Omental fat pad (tissue), 4 donors: ENCODE results near the gene SRXN1. TPM values are rescaled to one million over a fixed set of nuclear protein-coding genes. Genes with fewer than 3 reads are reported as not detected.

ENCODE experiments used
- ATAC-seq: fragments of 150-250 bp; one replicate; pipeline ENCODE4 v1.9.1; 2016; ENCODE audit warnings: mild to moderate bottlenecking, moderate library complexity; ENCODE audit not compliant: low FRiP score
- DNase-seq: peaks from one replicate; pipeline ENCODE4 v3.0.0-alpha.2; 2019; ENCODE audit warnings: low spot score
- CTCF ChIP-seq, 3 donors: fragments of 450-650 bp; IDR thresholded peaks; one replicate each; pipeline ENCODE4 v1.5.1; 2016 to 2017; ENCODE audit warnings: antibody characterized with exemption in 3 of 3, mild to moderate bottlenecking in 3 of 3, moderate library complexity in 2 of 3
- total RNA-seq, 4 donors: library from RNA; depleted of rRNA; stranded (reverse); fragments of >200 nt; gene quantifications; one replicate each; pipeline ENCODE4 v1.1.0, GENCODE V29; 2016

The SRXN1 gene
- total RNA-seq, 4 donors from 2014 or later, result 43.4 to 62.4 (median 48.5) TPM

GRCh38 chr20:623021-623420, 30.0 kb downstream of the SRXN1 start:
- DNase-seq, result no peak
- ATAC-seq, result no peak
- no peak for TF ChIP-seq CTCF (IDR thresholded peaks at IDR 0.05)

GRCh38 chr20:622161-622560, 30.8 kb downstream of the SRXN1 start:
- no peak for TF ChIP-seq CTCF (IDR thresholded peaks at IDR 0.05)
- ATAC-seq (no peak), DNase-seq (no peak)

GRCh38 chr20:621125-621756, 31.8 kb downstream of the SRXN1 start:
- ATAC-seq (no peak), DNase-seq (no peak)
- TF ChIP-seq CTCF (IDR thresholded peaks at IDR 0.05), result no peak

GRCh38 chr20:620246-620645, 32.8 kb downstream of the SRXN1 start:
- no peak for DNase-seq
- ATAC-seq, result no peak
- no peak for TF ChIP-seq CTCF (IDR thresholded peaks at IDR 0.05)

- no peak for TF ChIP-seq CTCF (IDR thresholded peaks at IDR 0.05)
- DNase-seq (no peak), ATAC-seq (no peak)
Observed at GRCh38 chr20:618980-619379, 34.0 kb downstream of the SRXN1 start.

GRCh38 chr20:617934-618690, 34.9 kb downstream of the SRXN1 start:
- TF ChIP-seq CTCF (IDR thresholded peaks at IDR 0.05), result no peak
- ATAC-seq (no peak), DNase-seq (no peak)

- ATAC-seq, result no peak
- no peak for TF ChIP-seq CTCF (IDR thresholded peaks at IDR 0.05)
- no peak for DNase-seq
Observed at GRCh38 chr20:615514-615913, 37.5 kb downstream of the SRXN1 start.
